ENCODE measurements around the gene NCCRP1.

The NCCRP1 gene

DNA sequence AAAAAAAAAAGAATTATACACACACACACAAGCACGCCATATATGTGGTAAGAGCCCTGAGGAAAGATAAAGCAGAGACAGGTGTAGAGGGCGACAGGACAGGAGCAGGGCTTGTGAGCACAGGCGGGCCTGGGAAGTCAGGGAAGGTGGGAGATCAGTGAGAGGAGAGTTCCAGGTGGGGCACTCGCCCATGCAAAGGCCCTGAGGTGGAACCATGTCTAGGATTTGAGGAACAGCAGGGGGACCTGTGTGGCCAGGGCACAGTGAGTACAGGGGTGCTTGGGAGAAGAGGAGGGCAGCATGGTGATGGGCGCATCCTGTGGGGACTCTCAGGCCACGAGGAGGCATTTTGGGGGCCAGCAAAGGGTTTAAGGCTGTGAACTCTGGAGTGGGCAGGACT lies 32.5 kb upstream of the NCCRP1 start:
- H3K4me1 ChIP-seq (ENCODE audit: control insufficient read depth in 2 of 2, insufficient read depth in 2 of 2, low read length in 2 of 2) = peaks cover 12 to 20% of the 10 kb centered on the region in 2 donors

DNA sequence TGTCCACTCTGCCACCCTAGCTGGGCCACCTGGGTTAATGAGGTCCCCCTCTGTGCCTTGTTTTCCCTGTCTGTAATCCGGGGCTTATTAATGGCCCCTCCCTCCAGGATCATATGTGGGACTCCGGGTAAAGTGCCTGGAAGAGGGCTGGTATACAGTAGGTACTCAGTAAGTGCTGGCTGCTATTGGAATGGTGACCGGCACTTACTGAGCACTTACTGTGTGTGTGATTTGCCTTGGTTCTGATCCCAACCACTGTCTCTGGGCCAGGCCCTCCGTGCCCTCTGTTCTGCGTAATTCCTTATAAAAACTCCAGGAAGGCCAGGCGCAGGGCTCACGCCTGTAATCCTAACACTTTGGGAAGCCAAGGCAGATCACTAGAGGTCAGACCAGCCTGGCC lies 30.9 kb upstream of the NCCRP1 start:
- Histone ChIP-seq H3K4me3 (ENCODE audit: low read length in 2 of 2) (no peak overlapping the region), H3K9me3 (ENCODE audit: control insufficient read depth in 2 of 2, low read length in 2 of 2) (no peaks in the 10 kb centered on the region), H3K27ac (ENCODE audit: low read depth in 2 of 2, low read length in 2 of 2) (no peak overlapping the region), H3K27me3 (ENCODE audit: control insufficient read depth in 2 of 2, insufficient read depth in 2 of 2, low read length in 2 of 2) (no peaks in the 10 kb centered on the region), H3K9ac (ENCODE audit: low read depth in 1 of 2, low read length in 2 of 2) (no peak overlapping the region), H3K4me1 (ENCODE audit: control insufficient read depth in 2 of 2, insufficient read depth in 2 of 2, low read length in 2 of 2) (peaks cover 12 to 20% of the 10 kb centered on the region in 2 donors), H3K36me3 (ENCODE audit: control insufficient read depth in 2 of 2, insufficient read depth in 2 of 2, low read length in 2 of 2) (peaks cover 10% of the 10 kb centered on the region in 2 donors)

More for the DNA sequence above, 32.5 kb upstream of the NCCRP1 start:
- Histone ChIP-seq H3K27ac (ENCODE audit: low read depth in 2 of 2, low read length in 2 of 2) (no peak overlapping the region), H3K9me3 (ENCODE audit: control insufficient read depth in 2 of 2, low read length in 2 of 2) (no peaks in the 10 kb centered on the region), H3K27me3 (ENCODE audit: control insufficient read depth in 2 of 2, insufficient read depth in 2 of 2, low read length in 2 of 2) (no peaks in the 10 kb centered on the region), H3K36me3 (ENCODE audit: control insufficient read depth in 2 of 2, insufficient read depth in 2 of 2, low read length in 2 of 2) (peaks cover 0 to 3% of the 10 kb centered on the region in 2 donors), H3K4me3 (ENCODE audit: low read length in 2 of 2) (no peak overlapping the region), H3K9ac (ENCODE audit: low read depth in 1 of 2, low read length in 2 of 2) (no peak overlapping the region)

DNA sequence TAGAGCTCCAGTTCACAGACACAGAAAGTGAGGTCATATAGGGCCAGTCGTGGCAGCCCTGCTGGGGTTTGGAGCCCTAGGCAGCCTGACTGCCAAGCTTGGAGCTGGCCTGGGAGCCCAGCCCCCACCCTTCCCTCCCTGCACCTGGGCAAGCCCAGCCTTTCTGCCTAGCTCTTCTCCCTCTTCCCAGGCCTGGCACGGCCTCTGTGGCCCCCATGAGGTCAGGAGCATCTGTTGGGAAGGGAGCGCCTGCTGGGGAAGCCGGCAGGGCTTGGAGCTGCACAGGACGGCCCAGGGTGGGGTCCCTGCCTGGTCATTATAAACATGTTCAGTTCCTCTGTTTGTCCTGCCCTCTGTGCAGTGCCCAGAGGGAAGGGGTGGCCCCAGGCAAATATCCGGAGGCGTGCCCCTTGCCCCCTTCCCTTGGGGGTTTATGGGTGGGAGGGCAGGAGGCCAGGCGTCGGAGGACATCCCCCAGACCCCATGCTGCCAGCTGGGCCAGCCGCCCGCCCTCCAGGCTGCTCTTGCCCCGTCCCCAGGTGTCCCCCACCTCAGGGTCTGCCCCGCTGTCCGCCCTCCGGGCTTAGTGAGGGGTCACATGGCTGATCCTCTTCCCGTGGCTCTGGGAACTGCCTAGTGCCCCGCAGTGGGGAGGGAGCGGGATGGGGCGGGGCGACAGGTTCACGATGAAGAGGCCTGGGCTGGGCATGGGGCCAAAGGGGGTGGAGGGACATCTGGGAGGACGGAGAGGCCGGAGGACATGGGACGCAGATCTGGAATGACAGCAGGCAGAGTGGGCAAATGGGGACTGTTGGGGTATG lies 30.0 kb upstream of the NCCRP1 start:
- H3K9me3 ChIP-seq (ENCODE audit: control insufficient read depth in 2 of 2, low read length in 2 of 2) = no peaks in the 10 kb centered on the region
- H3K27me3 ChIP-seq (ENCODE audit: control insufficient read depth in 2 of 2, insufficient read depth in 2 of 2, low read length in 2 of 2) = no peaks in the 10 kb centered on the region
- H3K36me3 ChIP-seq (ENCODE audit: control insufficient read depth in 2 of 2, insufficient read depth in 2 of 2, low read length in 2 of 2) = peaks cover 15% of the 10 kb centered on the region in 2 donors
- peaks cover 12 to 20% of the 10 kb centered on the region in 2 donors for H3K4me1 ChIP-seq (ENCODE audit: control insufficient read depth in 2 of 2, insufficient read depth in 2 of 2, low read length in 2 of 2)
- H3K4me3 ChIP-seq (ENCODE audit: low read length in 2 of 2) = no peak overlapping the region
- H3K27ac ChIP-seq (ENCODE audit: low read depth in 2 of 2, low read length in 2 of 2) = peak overlapping the region in 1 of 2 donors; percentile 55
- H3K9ac ChIP-seq (ENCODE audit: low read depth in 1 of 2, low read length in 2 of 2) = peak overlapping the region in 1 of 2 donors; percentile 37

DNA sequence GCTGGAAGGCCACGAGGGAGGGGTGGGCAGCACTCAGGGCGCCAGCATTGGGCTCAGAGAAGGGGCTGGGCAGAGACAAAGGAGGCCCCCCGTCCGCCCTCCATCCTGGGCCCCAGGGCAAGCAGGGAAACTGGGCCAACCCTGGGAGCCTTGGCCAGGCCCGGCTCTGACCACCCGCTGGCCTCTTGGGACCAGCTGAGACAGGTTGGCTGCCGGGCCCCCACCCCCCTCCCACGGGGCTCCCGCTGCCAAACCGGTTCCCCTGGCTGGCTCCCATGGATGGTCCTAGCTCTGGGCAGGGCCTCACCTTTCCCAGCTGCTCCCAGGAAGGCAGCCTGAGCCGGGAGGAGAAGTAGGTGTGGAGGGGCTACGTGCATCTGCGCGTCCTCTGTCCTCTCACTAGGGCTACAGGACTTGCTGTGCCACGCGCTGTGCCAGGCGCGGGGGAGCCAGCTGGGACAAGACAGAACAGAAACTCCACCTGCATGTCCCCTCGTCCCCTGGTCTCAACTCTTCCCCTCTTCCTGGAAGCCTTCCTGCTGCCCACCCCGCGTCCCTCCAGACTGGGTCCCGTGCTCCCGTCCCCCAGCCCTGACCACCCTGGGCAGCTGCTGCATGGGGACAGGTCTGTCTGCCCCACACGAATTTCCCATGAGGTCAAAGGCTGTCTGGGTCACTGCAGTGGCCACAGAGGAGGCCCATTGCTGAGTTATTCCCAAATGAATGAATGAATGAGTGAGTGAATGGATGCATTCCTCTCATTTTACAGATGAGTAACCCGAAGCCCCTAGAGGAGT lies 29.1 kb upstream of the NCCRP1 start:
- no peak overlapping the region for H3K4me3 ChIP-seq (ENCODE audit: low read length in 2 of 2)
- no peak overlapping the region for H3K9ac ChIP-seq (ENCODE audit: low read depth in 1 of 2, low read length in 2 of 2)
- H3K27ac ChIP-seq (ENCODE audit: low read depth in 2 of 2, low read length in 2 of 2) = peak overlapping the region in 1 of 2 donors; percentile 55
- peaks cover 12 to 20% of the 10 kb centered on the region in 2 donors for H3K4me1 ChIP-seq (ENCODE audit: control insufficient read depth in 2 of 2, insufficient read depth in 2 of 2, low read length in 2 of 2)
- no peaks in the 10 kb centered on the region for H3K27me3 ChIP-seq (ENCODE audit: control insufficient read depth in 2 of 2, insufficient read depth in 2 of 2, low read length in 2 of 2)
- no peaks in the 10 kb centered on the region for H3K9me3 ChIP-seq (ENCODE audit: control insufficient read depth in 2 of 2, low read length in 2 of 2)
- peaks cover 17 to 19% of the 10 kb centered on the region in 2 donors for H3K36me3 ChIP-seq (ENCODE audit: control insufficient read depth in 2 of 2, insufficient read depth in 2 of 2, low read length in 2 of 2)

DNA sequence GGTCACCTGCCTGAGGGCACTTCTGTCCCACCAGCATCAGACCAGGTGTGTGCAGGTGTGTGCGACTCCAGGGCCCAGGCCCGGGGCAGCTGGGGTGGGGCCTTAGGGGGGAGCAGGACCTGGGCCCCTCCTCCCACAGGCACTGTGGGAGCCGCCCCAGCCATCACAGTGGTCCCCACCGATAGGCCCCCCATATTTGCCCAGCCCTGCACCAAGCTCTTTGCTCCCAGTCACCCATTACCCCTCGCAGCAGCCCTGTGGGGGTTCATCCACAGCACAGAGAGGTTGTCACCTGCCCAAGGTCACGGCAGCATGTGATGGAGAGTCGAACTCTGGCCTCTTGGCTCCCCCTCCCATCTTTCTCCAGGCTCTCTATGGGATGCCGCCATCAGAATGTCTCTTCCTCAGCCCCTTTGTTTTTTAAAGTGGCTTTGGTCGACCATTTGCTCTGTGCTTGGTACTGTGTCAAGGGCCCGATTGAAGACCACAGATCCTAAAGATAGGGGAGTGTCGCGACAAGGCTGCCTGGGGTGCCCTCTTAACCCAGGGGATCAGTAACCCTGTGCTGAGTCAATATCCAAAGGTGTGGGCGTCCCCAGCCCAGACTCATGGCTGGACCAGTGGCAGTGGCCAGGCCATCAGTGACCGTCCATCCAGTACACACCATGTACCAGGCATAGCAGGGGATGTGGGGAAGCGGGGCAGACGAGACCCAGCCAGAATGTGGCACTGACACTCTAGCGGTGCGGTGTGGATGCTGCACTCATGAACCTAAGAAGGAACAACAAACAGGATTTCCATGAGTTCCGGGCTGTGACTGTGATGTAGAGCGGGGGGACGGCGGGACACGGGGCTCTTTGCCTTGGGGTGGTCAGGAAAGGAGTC lies 28.3 kb upstream of the NCCRP1 start:
- H3K36me3 ChIP-seq (ENCODE audit: control insufficient read depth in 2 of 2, insufficient read depth in 2 of 2, low read length in 2 of 2) = peaks cover 19 to 20% of the 10 kb centered on the region in 2 donors

DNA sequence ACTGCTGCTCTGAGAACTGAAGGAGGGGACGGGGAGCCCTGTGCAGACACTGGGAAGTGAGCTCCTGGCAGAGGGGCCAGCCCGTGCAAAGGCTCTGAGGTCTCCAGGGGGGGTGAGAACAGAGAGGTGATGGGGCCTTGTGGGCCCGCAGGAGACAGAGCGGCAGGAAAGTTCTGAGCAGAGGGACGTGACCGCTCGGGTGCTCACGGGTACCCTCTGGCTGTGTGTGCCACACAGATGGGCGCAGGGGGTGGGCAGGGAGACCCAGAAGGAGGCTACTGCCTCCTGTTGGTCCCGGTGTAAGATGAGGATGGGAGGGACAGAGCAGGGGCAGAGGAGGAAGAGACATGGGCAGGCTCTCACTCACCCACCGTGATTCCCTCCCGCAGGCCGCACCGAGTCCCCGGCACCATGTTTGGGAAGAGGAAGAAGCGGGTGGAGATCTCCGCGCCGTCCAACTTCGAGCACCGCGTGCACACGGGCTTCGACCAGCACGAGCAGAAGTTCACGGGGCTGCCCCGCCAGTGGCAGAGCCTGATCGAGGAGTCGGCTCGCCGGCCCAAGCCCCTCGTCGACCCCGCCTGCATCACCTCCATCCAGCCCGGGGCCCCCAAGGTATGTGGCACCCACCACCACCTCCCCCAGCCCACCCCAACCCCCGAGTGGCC lies 27.5 kb upstream of the NCCRP1 start:
- Histone ChIP-seq H3K27me3 (ENCODE audit: control insufficient read depth in 2 of 2, insufficient read depth in 2 of 2, low read length in 2 of 2) (no peaks in the 10 kb centered on the region), H3K9ac (ENCODE audit: low read depth in 1 of 2, low read length in 2 of 2) (no peak overlapping the region), H3K4me1 (ENCODE audit: control insufficient read depth in 2 of 2, insufficient read depth in 2 of 2, low read length in 2 of 2) (peaks cover 12 to 20% of the 10 kb centered on the region in 2 donors), H3K36me3 (ENCODE audit: control insufficient read depth in 2 of 2, insufficient read depth in 2 of 2, low read length in 2 of 2) (peaks cover 22 to 25% of the 10 kb centered on the region in 2 donors), H3K9me3 (ENCODE audit: control insufficient read depth in 2 of 2, low read length in 2 of 2) (no peaks in the 10 kb centered on the region), H3K27ac (ENCODE audit: low read depth in 2 of 2, low read length in 2 of 2) (no peak overlapping the region), H3K4me3 (ENCODE audit: low read length in 2 of 2) (no peak overlapping the region)

More for the DNA sequence above, 28.3 kb upstream of the NCCRP1 start:
- H3K27me3 ChIP-seq (ENCODE audit: control insufficient read depth in 2 of 2, insufficient read depth in 2 of 2, low read length in 2 of 2) = no peaks in the 10 kb centered on the region
- no peak overlapping the region for H3K27ac ChIP-seq (ENCODE audit: low read depth in 2 of 2, low read length in 2 of 2)
- H3K9me3 ChIP-seq (ENCODE audit: control insufficient read depth in 2 of 2, low read length in 2 of 2) = no peaks in the 10 kb centered on the region
- H3K4me3 ChIP-seq (ENCODE audit: low read length in 2 of 2) = no peak overlapping the region
- H3K4me1 ChIP-seq (ENCODE audit: control insufficient read depth in 2 of 2, insufficient read depth in 2 of 2, low read length in 2 of 2) = peaks cover 12 to 20% of the 10 kb centered on the region in 2 donors
- H3K9ac ChIP-seq (ENCODE audit: low read depth in 1 of 2, low read length in 2 of 2) = no peak overlapping the region

DNA sequence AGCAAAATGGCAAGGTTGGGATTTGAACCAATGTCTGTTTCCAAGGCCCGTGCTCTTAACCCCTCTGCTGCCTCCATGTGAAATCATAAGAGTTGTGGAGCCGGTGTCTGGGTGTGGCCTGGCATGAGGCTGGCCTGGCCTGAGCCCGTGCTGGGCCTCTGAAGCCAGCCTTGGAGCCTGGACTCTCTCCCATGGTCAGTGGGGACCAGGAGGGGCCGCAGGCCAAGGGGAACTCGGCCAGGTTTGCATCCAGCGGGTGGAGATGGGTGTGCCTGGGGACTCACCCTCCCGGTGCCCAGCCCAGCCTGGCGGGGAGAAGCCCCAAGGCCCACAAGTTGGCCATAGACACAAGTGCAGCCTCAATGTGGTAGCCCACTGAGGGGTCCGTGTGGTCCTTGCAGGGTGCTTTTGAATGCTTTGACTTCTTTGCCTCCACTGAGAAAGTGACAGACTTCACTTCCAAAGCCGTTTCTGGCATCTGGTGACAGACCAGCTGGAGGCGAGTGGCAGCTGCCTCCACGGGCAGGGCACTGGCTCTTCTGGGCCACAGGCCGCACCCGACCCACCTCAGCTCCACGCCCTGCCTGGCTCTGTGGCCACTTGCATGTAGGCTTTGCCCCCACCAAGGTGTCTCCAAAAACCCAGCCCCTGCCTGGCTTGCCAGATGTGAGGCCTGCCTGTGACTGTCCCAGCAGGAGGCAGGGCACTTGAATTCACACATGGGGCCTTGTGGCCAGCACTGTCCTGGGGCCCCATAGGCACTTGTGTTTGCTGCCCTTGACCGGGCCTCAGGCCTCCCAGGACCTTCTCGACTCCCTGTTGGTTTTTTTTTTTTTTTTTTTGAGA lies 26.2 kb upstream of the NCCRP1 start:
- Histone ChIP-seq H3K4me1 (ENCODE audit: control insufficient read depth in 2 of 2, insufficient read depth in 2 of 2, low read length in 2 of 2) (peaks cover 12 to 19% of the 10 kb centered on the region in 2 donors), H3K27ac (ENCODE audit: low read depth in 2 of 2, low read length in 2 of 2) (no peak overlapping the region), H3K4me3 (ENCODE audit: low read length in 2 of 2) (no peak overlapping the region), H3K27me3 (ENCODE audit: control insufficient read depth in 2 of 2, insufficient read depth in 2 of 2, low read length in 2 of 2) (no peaks in the 10 kb centered on the region), H3K9me3 (ENCODE audit: control insufficient read depth in 2 of 2, low read length in 2 of 2) (no peaks in the 10 kb centered on the region), H3K36me3 (ENCODE audit: control insufficient read depth in 2 of 2, insufficient read depth in 2 of 2, low read length in 2 of 2) (peaks cover 30 to 32% of the 10 kb centered on the region in 2 donors), H3K9ac (ENCODE audit: low read depth in 1 of 2, low read length in 2 of 2) (no peak overlapping the region)

DNA sequence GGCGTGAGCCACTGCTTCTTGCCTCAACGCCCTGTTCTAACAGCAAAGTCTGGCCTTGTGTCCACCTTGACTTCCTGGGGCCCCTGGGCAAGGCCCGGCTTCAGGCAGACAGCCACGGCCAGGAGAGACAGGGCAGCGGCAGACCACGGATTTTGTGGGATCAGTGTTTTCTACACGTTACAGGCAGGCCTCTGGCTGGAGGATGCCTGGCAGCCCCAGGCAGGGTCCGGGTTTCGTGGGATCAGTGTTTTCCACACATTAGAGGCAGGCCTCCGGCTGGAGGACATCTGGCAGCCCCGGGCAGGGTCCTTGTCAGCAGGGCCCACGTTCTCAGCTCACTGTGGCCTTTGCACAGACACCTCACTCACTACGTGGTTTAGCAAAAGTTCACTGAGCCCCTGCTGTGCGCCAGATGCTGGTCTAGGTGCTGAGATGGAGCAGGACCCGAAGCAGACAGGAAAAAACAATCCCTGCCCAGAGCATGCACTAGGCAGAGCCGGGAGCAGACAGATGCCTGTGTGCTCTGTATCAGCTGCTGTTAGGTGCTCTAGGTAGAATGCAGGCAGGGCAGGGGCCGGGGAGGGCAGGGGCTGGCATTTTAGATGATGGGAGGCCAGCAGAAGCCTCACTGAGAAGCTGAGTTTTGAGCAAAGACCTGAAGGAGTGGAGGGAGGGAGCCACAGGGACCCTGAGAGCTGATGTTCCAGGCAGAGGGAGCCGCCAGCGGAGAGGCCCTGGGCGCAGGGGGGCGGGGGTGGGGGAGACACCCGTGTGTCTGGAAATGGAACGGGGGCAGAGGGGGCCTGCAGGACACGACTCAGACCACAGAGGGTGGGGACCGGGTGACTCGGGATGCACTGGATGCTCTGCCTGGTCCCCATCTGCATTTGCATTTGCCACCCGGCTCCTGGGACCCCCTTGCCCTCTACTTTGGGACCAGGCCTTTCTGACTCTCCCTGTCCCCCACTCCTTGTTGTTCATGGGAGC lies 25.0 kb upstream of the NCCRP1 start:
- no peak overlapping the region for H3K27ac ChIP-seq (ENCODE audit: low read depth in 2 of 2, low read length in 2 of 2)
- no peak overlapping the region for H3K4me3 ChIP-seq (ENCODE audit: low read length in 2 of 2)
- H3K27me3 ChIP-seq (ENCODE audit: control insufficient read depth in 2 of 2, insufficient read depth in 2 of 2, low read length in 2 of 2) = no peaks in the 10 kb centered on the region
- H3K9ac ChIP-seq (ENCODE audit: low read depth in 1 of 2, low read length in 2 of 2) = no peak overlapping the region
- H3K36me3 ChIP-seq (ENCODE audit: control insufficient read depth in 2 of 2, insufficient read depth in 2 of 2, low read length in 2 of 2) = peaks cover 38 to 39% of the 10 kb centered on the region in 2 donors
- no peaks in the 10 kb centered on the region for H3K9me3 ChIP-seq (ENCODE audit: control insufficient read depth in 2 of 2, low read length in 2 of 2)
- H3K4me1 ChIP-seq (ENCODE audit: control insufficient read depth in 2 of 2, insufficient read depth in 2 of 2, low read length in 2 of 2) = peaks cover 6 to 10% of the 10 kb centered on the region in 2 donors

Data from mucosa of rectum (tissue), 2 donors.